Renal cortex interstitium (tissue), 3 donors: ENCODE results near the gene INCENP. TPM values are rescaled to one million over a fixed set of nuclear protein-coding genes. Genes with fewer than 3 reads are reported as not detected.

Source experiments
- polyA plus RNA-seq, 3 donors: library from polyadenylated mRNA; unstranded; fragments of 120-200 nt; gene quantifications; one replicate each; pipeline ENCODE4 v1.2.1, GENCODE V29; 2013; ENCODE audit not compliant: insufficient read length in 3 of 3

The INCENP gene
- polyA plus RNA-seq, 3 donors, result 35.5 to 43.4 (median 38.9) TPM

Other genes with a start within 250 kb of the INCENP start
- 10 to 100 TPM; 13.0 to 22.9 (median 18.4) TPM for gene FADS3, start 232.5 kb upstream of the INCENP start, polyA plus RNA-seq
- 10 to 100 TPM; 18.0 to 24.4 (median 22.6) TPM for gene RAB3IL1, start 206.4 kb upstream of the INCENP start, polyA plus RNA-seq
- gene BEST1, start 173.7 kb upstream of the INCENP start, polyA plus RNA-seq, result 1 to 10 TPM; 3.5 to 5.1 (median 4.6) TPM
- 1,000 to 10,000 TPM; 2,175 to 2,380 (median 2,187) TPM for gene FTH1, start 156.4 kb upstream of the INCENP start, polyA plus RNA-seq
- gene SCGB1D1, start 66.2 kb downstream of the INCENP start, polyA plus RNA-seq, result not detected
- gene SCGB2A1, start 84.7 kb downstream of the INCENP start, polyA plus RNA-seq, result under 1 TPM; 0.27 to 0.59 (median 0.51) TPM
- 1 to 10 TPM; 2.1 to 2.3 (median 2.1) TPM for gene SCGB1D2, start 118.2 kb downstream of the INCENP start, polyA plus RNA-seq
- not detected for gene SCGB2A2, start 146.1 kb downstream of the INCENP start, polyA plus RNA-seq
- gene SCGB1D4, start 175.1 kb downstream of the INCENP start, polyA plus RNA-seq, result not detected
- 10 to 100 TPM; 61.7 to 69.6 (median 63.0) TPM for gene ASRGL1, start 213.4 kb downstream of the INCENP start, polyA plus RNA-seq